Midbrain (tissue), 1 donor: ENCODE data around the gene GREM2.

Experiments used
- DNase-seq: peaks from one replicate; lab custom pipeline; 2025; lab: John Stamatoyannopoulos, UW

Gene GREM2

DNA sequence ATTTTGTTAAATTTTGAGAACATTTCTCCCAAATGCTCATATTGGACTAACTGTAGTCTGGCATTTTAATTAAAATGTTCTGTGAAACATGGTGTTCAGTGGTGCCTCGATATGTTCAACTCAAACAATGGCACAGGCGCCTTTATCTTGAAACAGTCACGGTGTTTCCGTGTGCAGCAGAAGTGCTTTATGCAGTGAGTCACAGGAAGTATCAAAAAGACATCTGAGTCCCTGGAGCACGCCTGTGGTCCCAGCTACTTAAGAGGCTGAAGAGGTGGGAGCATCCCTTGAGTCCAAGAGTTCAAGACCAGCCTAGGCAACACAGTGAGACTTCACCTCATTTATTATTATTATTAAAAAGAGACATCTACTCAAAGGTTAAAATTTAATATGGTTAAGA lies 52.2 kb downstream of the GREM2 start:
- DNase-seq = no peak

DNA sequence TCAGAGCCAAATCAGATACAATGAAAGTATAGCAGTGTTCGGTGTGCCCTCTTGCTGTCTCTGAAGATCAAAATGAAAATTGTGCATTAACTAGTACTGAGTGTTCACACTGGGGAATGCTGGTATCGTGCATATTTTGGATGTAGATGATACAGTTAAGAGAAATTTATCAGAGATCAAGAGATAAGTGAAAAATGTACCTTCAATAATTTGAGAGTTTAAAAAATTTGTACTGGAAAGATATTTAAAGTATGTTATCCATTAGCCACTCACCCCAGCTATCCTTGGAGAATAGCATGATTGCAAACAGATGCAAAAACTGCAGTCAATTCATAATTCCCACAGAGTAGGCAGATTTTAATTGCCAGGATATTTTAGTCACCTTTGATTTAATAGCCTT lies 56.4 kb downstream of the GREM2 start:
- no peak for DNase-seq

DNA sequence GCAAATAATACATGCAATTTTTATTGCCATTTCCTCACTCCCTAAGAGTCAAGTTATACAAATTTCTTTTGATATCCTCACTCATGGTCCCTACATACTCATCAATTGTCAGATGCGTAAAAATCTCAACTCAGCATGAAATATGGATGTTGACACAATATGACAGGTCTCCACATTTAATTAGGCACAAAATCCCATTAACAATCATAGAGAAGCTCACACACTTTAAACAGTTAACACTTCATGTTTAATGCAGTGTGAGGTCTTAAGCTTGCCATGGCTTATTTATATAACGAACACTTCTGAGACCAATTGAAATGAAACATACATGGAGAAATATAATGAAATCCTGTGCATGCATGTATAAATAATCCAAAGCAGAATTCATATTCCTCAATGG lies 58.6 kb downstream of the GREM2 start:
- no peak for DNase-seq

- no peak for DNase-seq
Measured at GRCh38 chr1:240539769-240540414, 72.1 kb downstream of the GREM2 start.

- no peak for DNase-seq
Measured at GRCh38 chr1:240538776-240539430, 73.1 kb downstream of the GREM2 start.

DNA sequence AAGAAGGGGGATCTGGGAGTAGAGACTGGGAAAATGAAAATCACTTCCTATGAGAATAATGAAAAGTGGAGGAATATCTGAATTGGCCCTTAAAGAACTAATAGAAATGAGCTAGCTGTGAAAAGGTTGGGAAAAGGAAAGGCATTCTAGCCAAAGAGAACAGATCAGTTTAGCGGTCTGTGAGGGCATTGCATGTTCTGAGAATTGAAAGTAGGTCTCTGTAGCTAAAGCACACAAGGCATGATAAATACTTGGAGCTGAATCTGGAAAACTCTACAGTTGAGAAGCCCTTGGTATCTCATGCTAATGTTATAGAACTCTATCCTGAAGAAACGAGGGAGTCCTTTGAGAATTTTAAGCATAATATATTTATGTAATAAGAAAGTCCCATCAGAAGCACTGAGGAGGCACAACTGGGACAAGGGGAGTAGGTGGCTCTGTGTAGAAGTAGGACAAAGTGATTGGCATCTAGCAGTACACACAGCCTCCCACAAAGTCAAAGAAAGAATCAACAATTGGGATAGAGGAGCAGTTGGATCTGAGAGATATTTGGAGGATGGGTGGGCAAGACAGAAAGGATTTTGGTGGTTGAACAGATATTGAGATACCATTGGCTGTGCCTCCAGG lies 78.7 kb downstream of the GREM2 start:
- DNase-seq = no peak

- no peak for DNase-seq
Measured at GRCh38 chr1:240528591-240528990, 83.4 kb downstream of the GREM2 start.

DNA sequence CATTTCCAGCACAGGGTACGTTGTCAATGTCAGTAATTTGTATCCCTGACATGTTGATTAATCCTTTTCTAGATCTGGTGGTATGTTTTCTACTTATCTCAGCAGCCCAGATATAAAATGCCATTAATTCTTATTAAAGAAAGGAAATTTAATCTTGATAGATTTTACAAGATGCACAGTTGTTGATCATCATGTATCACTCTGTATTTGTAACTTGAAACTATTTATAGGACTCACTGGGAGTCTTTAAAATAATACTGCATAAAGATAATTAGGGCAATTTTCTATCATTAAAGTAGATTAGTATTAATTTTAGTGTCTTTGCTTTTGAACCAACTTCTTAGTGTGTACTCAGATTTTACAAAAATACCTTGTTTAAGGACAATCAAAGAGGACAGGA lies 84.9 kb downstream of the GREM2 start:
- no peak for DNase-seq

GRCh38 chr1:240526312-240526711 lies 85.6 kb downstream of the GREM2 start:
- no peak for DNase-seq

DNA sequence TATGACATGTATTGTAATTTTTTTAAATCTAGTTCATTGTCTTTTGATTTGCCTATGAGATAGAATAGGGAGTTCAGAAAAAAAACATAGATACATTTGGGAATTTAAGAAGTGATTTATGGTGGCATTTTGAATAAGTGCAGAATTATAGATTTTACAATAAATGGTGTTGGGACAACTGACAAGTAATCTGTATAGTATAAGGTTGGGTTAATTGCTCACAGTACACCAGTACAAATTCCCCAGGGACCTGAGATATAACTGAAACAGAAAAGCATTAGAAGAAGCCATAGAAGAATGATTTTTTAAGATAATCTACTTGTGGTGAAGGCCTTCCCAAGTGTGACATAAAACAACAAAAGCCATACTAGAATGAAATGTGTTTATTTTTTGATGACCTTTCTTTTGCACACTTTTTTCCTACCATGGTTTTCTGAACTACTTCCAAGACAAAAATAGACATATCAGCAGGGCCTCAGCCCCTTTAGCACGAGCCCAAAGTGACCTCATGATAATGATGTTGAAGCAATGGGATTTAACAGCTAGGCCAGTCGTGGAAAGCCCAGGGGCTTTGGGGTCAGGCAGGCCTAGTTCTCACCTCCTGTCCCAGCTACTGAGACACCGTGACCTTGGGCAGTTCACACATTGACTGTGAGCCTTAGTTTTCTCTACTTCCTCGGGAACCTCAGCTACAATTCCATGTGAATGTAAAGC lies 87.4 kb downstream of the GREM2 start:
- DNase-seq = no peak

GRCh38 chr1:240522122-240522822 lies 89.7 kb downstream of the GREM2 start:
- no peak for DNase-seq

DNA sequence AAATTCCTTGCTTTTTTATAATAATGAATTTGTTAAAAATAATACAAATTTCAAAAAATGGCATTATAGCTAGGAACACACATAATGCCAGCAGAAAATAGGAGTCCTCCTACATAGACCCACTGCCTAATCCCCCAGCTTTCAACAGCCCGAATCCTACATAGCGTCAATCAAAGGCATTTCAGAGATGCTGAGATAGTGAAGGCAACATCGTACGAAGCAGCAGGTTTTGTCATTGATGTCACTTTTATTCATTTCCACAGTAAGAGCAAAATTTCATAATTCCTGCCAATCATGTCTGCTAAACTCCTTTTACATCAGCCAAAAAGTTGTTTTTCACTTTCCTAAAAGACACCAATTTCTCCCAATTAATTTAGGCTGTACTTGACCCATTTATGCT lies 94.1 kb downstream of the GREM2 start:
- no peak for DNase-seq

DNA sequence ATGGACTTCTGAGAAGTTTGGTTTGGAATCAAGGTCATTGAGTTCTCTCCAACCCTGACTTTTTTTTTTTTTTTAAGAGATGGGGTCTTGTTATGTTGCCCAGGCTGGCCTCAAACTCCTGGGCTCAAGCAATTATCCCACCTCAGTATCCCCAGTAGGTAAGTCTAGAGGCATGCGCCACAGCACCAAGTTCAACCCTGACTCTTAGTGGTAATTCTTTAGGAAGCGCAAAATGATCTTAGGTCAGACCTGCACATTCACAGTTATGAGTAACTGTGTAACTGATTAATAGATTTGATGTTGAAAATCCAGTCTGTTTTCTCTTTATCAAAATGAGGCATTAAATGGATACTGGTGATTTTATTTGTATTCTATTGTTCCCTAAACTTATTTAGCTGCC lies 95.9 kb downstream of the GREM2 start:
- DNase-seq = no peak

DNA sequence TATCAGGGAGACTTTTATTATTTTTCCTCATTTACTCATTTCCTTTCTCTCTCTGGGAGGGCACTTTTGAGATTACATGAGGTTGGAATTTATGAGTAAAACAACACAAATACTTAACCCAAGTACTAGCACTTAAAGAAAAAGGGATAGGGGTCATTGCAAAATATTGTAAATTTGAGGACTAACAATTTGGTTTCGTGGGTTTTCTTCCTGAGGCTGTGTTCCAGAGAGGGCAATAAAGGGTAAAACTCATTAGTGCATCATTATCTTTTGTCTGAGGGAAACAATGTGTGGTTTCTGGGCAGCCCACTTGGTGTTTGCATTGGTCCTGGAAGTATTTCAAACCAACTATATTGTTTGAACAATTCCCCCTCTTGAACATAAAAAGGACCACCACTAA lies 96.5 kb downstream of the GREM2 start:
- DNase-seq = no peak

DNA sequence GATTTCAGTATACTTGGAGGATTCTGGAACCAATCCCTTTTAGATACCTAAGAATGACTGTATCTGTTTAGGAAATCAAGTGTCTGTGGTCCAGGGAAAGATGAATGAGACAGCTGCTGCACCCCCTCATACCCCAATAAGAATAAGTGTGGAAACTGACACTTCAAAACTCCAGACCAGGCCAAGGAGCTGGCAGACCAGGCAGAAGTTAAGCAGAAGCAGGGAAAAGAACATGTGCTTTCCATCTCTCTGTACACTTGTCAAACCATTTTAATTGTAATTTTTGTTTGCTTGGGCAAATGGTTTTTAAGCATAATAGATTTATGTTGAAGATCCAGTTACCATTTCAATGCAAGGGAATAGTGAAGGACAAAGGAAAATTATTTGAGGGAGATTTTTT lies 100.2 kb downstream of the GREM2 start:
- no peak for DNase-seq

- no peak for DNase-seq
Measured at GRCh38 chr1:240508950-240509349, 103.0 kb downstream of the GREM2 start.

DNA sequence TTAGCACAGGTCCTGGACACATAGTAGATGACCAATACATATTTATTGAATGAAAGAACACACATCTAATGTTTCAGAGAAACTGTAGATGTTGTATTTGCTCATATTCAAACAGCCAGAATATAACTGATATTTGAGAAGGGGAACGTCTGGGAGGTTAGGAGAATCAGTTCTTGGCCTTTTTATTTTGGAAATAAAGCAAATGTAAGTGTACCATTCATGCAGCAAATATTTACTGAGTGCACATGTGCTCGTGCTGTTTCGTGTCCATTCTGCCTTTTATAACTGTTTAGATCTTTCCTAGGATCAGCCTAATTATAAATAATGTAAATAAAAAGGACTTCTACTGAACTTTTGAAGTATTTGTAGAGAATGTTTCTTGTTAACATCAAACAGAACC lies 103.8 kb downstream of the GREM2 start:
- no peak for DNase-seq

- no peak for DNase-seq
Measured at GRCh38 chr1:240506176-240506575, 105.8 kb downstream of the GREM2 start.

DNA sequence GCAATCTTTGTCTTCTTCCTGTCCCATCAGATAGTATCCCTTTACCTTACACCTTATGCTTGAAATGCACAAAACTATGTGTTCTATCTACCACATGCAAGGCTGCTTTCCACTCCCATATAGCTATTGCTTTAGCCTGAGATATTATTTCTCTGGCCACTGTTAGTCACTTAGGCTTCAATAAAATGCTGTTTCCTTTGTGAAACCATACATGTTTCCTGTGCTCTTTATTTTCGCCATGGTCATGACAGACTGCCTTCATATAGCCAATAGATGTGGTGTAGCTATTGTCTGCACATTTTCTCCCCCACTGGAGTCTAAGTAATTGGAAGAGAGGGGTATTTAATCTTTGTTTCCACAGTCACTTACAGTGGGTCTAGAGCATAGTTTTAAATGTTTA lies 108.4 kb downstream of the GREM2 start:
- no peak for DNase-seq

DNA sequence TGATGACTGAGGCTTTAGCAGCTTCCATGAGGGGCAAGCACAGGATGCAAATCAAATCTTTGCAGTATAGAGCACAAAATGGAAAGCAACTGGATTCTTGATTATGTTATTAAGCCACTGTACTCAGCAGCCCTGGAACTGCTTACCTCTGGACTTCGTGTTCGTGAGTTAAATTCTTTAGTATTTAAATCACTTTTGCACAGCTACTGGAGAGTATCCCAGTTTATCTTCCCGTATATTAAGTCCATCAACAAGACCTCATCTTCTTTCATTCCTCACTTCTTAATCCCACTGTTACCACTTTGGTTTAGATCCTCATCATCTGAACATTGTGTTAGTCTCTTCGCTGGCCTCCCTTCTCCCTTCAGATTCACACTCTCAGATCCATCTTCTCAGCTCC lies 108.9 kb downstream of the GREM2 start:
- DNase-seq = no peak

- no peak for DNase-seq
Measured at GRCh38 chr1:240501115-240501514, 110.8 kb downstream of the GREM2 start.

GRCh38 chr1:240500647-240501046 lies 111.3 kb downstream of the GREM2 start:
- DNase-seq = no peak
